ENCODE data around the gene PPFIA3.
A peak's percentile ranks its signal among the peaks of the same experiment; 100 is the strongest.
"Not testable (repeated sequence)": the region's sequence is repeated elsewhere in the genome, so short reads cannot be mapped to it uniquely, and the experiment has no call there.

PPFIA3 gene

GRCh38 chr19:49133621-49134454, 14.5 kb downstream of the PPFIA3 start:
- Histone ChIP-seq H3K9ac (ENCODE audit: low read length) (no peak overlapping the region), H3K27ac (ENCODE audit: low read depth, low read length) (no peak overlapping the region), H3K4me3 (ENCODE audit: low read length) (peak overlapping the region; percentile 36), H3K4me1 (ENCODE audit: control insufficient read depth, insufficient read depth, low read length) (peaks cover under 1% of the 10 kb centered on the region), H3K36me3 (ENCODE audit: control insufficient read depth, insufficient read depth, low read length) (no peaks in the 10 kb centered on the region), H3K27me3 (ENCODE audit: control insufficient read depth, insufficient read depth, low read length) (peaks cover 2% of the 10 kb centered on the region)

DNA sequence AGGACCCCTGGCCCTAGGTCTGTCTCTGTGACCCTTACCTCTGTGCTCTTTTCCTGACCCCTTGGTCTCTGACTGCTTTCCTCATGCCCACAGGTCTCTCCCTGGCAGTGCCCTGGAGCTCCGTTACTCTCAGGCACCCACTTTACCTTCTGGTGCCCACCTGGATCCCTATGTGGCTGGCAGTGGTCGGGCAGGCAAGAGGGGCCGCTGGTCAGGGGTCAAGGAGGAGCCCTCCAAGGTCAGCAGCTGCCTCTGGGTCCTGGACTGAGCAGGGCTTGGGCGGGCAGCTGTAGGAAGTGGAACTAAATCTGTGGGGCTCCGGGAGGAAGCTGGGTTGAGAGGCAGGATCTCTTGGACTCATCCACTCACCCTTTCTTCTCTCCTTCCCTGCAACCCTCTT, 16.3 kb downstream of the PPFIA3 start:
- Histone ChIP-seq H3K9ac (ENCODE audit: low read length) (no peak overlapping the region), H3K36me3 (ENCODE audit: control insufficient read depth, insufficient read depth, low read length) (no peaks in the 10 kb centered on the region), H3K27me3 (ENCODE audit: control insufficient read depth, insufficient read depth, low read length) (peaks cover 2% of the 10 kb centered on the region), H3K27ac (ENCODE audit: low read depth, low read length) (no peak overlapping the region), H3K4me1 (ENCODE audit: control insufficient read depth, insufficient read depth, low read length) (no peaks in the 10 kb centered on the region), H3K4me3 (ENCODE audit: low read length) (no peak overlapping the region)

DNA sequence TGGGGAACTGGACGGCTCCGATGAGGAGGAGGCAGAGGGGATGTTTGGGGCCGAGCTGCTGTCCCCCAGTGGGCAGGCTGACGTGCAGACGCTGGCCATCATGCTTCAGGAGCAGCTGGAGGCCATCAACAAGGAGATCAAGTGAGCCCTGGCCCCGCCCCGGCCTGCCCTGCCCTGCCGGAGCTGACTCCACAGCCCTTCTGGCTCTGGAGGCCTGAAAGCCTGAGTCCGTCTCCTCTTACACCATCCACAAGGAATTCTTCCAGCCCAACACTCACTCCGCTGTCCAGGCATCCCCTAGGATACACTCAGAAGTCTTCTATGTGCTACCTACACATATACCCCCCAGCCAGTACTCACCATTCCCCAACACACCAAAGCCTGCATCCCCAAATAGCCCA, 17.4 kb downstream of the PPFIA3 start:
- H3K27ac ChIP-seq (ENCODE audit: low read depth, low read length) = no peak overlapping the region

GRCh38 chr19:49140951-49141350, 21.6 kb downstream of the PPFIA3 start:
- Histone ChIP-seq H3K9ac (ENCODE audit: low read length) (no peak overlapping the region), H3K4me1 (ENCODE audit: control insufficient read depth, insufficient read depth, low read length) (no peaks in the 10 kb centered on the region), H3K4me3 (ENCODE audit: low read length) (no peak overlapping the region), H3K27ac (ENCODE audit: low read depth, low read length) (no peak overlapping the region), H3K36me3 (ENCODE audit: control insufficient read depth, insufficient read depth, low read length) (no peaks in the 10 kb centered on the region), H3K27me3 (ENCODE audit: control insufficient read depth, insufficient read depth, low read length) (peaks cover 3% of the 10 kb centered on the region)

More for the DNA sequence above, 17.4 kb downstream of the PPFIA3 start:
- Histone ChIP-seq H3K36me3 (ENCODE audit: control insufficient read depth, insufficient read depth, low read length) (no peaks in the 10 kb centered on the region), H3K4me1 (ENCODE audit: control insufficient read depth, insufficient read depth, low read length) (no peaks in the 10 kb centered on the region), H3K27me3 (ENCODE audit: control insufficient read depth, insufficient read depth, low read length) (peaks cover 2% of the 10 kb centered on the region), H3K4me3 (ENCODE audit: low read length) (no peak overlapping the region), H3K9ac (ENCODE audit: low read length) (no peak overlapping the region)

- Histone ChIP-seq H3K27me3 (ENCODE audit: control insufficient read depth, insufficient read depth, low read length) (peaks cover 3% of the 10 kb centered on the region), H3K4me1 (ENCODE audit: control insufficient read depth, insufficient read depth, low read length) (no peaks in the 10 kb centered on the region), H3K27ac (ENCODE audit: low read depth, low read length) (no peak overlapping the region), H3K9ac (ENCODE audit: low read length) (no peak overlapping the region), H3K36me3 (ENCODE audit: control insufficient read depth, insufficient read depth, low read length) (no peaks in the 10 kb centered on the region), H3K4me3 (ENCODE audit: low read length) (no peak overlapping the region)
Observed at GRCh38 chr19:49141352-49141751, 22.0 kb downstream of the PPFIA3 start.

DNA sequence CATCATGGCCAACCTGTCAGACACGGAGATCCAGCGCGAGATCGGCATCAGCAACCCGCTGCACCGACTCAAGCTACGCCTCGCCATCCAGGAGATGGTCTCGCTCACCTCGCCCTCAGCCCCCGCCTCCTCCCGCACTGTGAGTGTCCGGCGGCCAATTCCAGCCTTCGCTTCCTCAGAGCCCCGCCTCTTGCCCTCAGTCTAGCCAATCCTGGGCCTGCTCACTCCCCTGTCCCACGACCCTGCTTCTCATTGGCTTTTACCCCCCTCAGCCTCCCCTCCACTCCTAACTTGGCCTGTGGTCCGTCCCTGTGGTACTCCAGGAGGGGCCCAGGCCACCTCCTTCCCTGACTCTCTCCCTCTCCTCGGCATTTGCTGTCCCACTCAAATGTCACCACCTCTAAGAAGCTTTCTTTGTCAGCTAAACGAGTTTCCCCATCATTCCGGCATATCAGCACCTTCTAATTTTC, 23.6 kb downstream of the PPFIA3 start:
- Histone ChIP-seq H3K9ac (ENCODE audit: low read length) (no peak overlapping the region), H3K27me3 (ENCODE audit: control insufficient read depth, insufficient read depth, low read length) (peaks cover 3% of the 10 kb centered on the region), H3K36me3 (ENCODE audit: control insufficient read depth, insufficient read depth, low read length) (no peaks in the 10 kb centered on the region), H3K27ac (ENCODE audit: low read depth, low read length) (no peak overlapping the region), H3K4me3 (ENCODE audit: low read length) (peak overlapping the region; percentile 75), H3K4me1 (ENCODE audit: control insufficient read depth, insufficient read depth, low read length) (no peaks in the 10 kb centered on the region)

GRCh38 chr19:49145573-49146407, 26.4 kb downstream of the PPFIA3 start:
- Histone ChIP-seq H3K4me1 (ENCODE audit: control insufficient read depth, insufficient read depth, low read length) (peaks cover 7% of the 10 kb centered on the region), H3K36me3 (ENCODE audit: control insufficient read depth, insufficient read depth, low read length) (no peaks in the 10 kb centered on the region), H3K4me3 (ENCODE audit: low read length) (peak overlapping the region; percentile 34), H3K27me3 (ENCODE audit: control insufficient read depth, insufficient read depth, low read length) (peaks cover 3% of the 10 kb centered on the region), H3K9ac (ENCODE audit: low read length) (no peak overlapping the region), H3K27ac (ENCODE audit: low read depth, low read length) (no peak overlapping the region)

- not testable (repeated sequence) for H3K9ac ChIP-seq (ENCODE audit: low read length); H3K4me1 ChIP-seq (ENCODE audit: control insufficient read depth, insufficient read depth, low read length); H3K4me3 ChIP-seq (ENCODE audit: low read length); H3K36me3 ChIP-seq (ENCODE audit: control insufficient read depth, insufficient read depth, low read length); H3K27ac ChIP-seq (ENCODE audit: low read depth, low read length); H3K27me3 ChIP-seq (ENCODE audit: control insufficient read depth, insufficient read depth, low read length)
Observed at GRCh38 chr19:49146408-49146770, 27.0 kb downstream of the PPFIA3 start.

- H3K4me3 ChIP-seq (ENCODE audit: low read length) = peak overlapping the region; percentile 81
- no peak overlapping the region for H3K9ac ChIP-seq (ENCODE audit: low read length)
- peaks cover 3% of the 10 kb centered on the region for H3K27me3 ChIP-seq (ENCODE audit: control insufficient read depth, insufficient read depth, low read length)
- H3K36me3 ChIP-seq (ENCODE audit: control insufficient read depth, insufficient read depth, low read length) = no peaks in the 10 kb centered on the region
- H3K27ac ChIP-seq (ENCODE audit: low read depth, low read length) = no peak overlapping the region
- peaks cover 7% of the 10 kb centered on the region for H3K4me1 ChIP-seq (ENCODE audit: control insufficient read depth, insufficient read depth, low read length)
Observed at GRCh38 chr19:49148044-49148682, 28.8 kb downstream of the PPFIA3 start.

GRCh38 chr19:49148784-49149651, 29.7 kb downstream of the PPFIA3 start:
- H3K4me3 ChIP-seq (ENCODE audit: low read length) = peak overlapping the region; percentile 81
- peaks cover 7% of the 10 kb centered on the region for H3K4me1 ChIP-seq (ENCODE audit: control insufficient read depth, insufficient read depth, low read length)
- peak overlapping the region; percentile 72 for H3K27ac ChIP-seq (ENCODE audit: low read depth, low read length)
- H3K9ac ChIP-seq (ENCODE audit: low read length) = peak overlapping the region; percentile 76
- H3K36me3 ChIP-seq (ENCODE audit: control insufficient read depth, insufficient read depth, low read length) = no peaks in the 10 kb centered on the region
- H3K27me3 ChIP-seq (ENCODE audit: control insufficient read depth, insufficient read depth, low read length) = peaks cover 3% of the 10 kb centered on the region

- Histone ChIP-seq H3K9ac (ENCODE audit: low read length) (peak overlapping the region; percentile 76), H3K27me3 (ENCODE audit: control insufficient read depth, insufficient read depth, low read length) (peaks cover 3% of the 10 kb centered on the region), H3K27ac (ENCODE audit: low read depth, low read length) (peak overlapping the region; percentile 72), H3K4me1 (ENCODE audit: control insufficient read depth, insufficient read depth, low read length) (peaks cover 7% of the 10 kb centered on the region), H3K36me3 (ENCODE audit: control insufficient read depth, insufficient read depth, low read length) (no peaks in the 10 kb centered on the region), H3K4me3 (ENCODE audit: low read length) (peak overlapping the region; percentile 81)
Observed at GRCh38 chr19:49149652-49150105, 30.3 kb downstream of the PPFIA3 start.
